H9 (cell line): Measurements from ENCODE around the gene LINC01488. TPM values are rescaled to one million over a fixed set of nuclear protein-coding genes. Genes with fewer than 3 reads are reported as not detected.

ENCODE experiments used
- DNase-seq: peaks from one replicate; pipeline ENCODE4 v3.0.0-alpha.2; 2017
- H2AFZ ChIP-seq: one replicate; pipeline ENCODE4 v1.6.1; 2013; ENCODE audit warnings: mild to moderate bottlenecking, low read length, control low read depth, moderate library complexity
- H2AK5ac ChIP-seq: 2 replicates; pipeline ENCODE4 v1.6.1; 2013; ENCODE audit warnings: low read length, control low read depth, mixed read lengths; ENCODE audit not compliant: insufficient read length
- H2BK120ac ChIP-seq: one replicate; pipeline ENCODE4 v1.6.1; 2013; ENCODE audit warnings: low read depth, mild to moderate bottlenecking, low read length, control low read depth, inconsistent platforms; ENCODE audit not compliant: poor library complexity, severe bottlenecking
- H2BK12ac ChIP-seq: 2 replicates; pipeline ENCODE4 v1.6.1; 2013; ENCODE audit warnings: low read length, control low read depth, mixed read lengths, low read depth; ENCODE audit not compliant: insufficient read length
- H2BK15ac ChIP-seq: 2 replicates; pipeline ENCODE4 v1.6.1; 2013; ENCODE audit warnings: low read depth, low read length, control low read depth
- H2BK20ac ChIP-seq: one replicate; pipeline ENCODE4 v1.6.1; 2013; ENCODE audit warnings: low read depth, mild to moderate bottlenecking, low read length, control low read depth, inconsistent platforms; ENCODE audit not compliant: poor library complexity, severe bottlenecking
- H2BK5ac ChIP-seq: 2 replicates; pipeline ENCODE4 v1.6.1; 2013; ENCODE audit warnings: low read length, control low read depth, mixed read lengths; ENCODE audit not compliant: insufficient read length
- H3K14ac ChIP-seq: 2 replicates; pipeline ENCODE4 v1.6.1; 2013; ENCODE audit warnings: low read length, control low read depth; ENCODE audit not compliant: insufficient read depth
- H3K18ac ChIP-seq: 2 replicates; pipeline ENCODE4 v1.6.1; 2013; ENCODE audit warnings: low read depth, mild to moderate bottlenecking, mixed read lengths, low read length, control low read depth; ENCODE audit not compliant: insufficient read length
- H3K23ac ChIP-seq: 2 replicates; pipeline ENCODE4 v1.6.1; 2013; ENCODE audit warnings: low read length, control low read depth, mixed read lengths, low read depth; ENCODE audit not compliant: insufficient read length
- H3K23me2 ChIP-seq: 2 replicates; pipeline ENCODE4 v1.6.1; 2013; ENCODE audit warnings: low read depth, mild to moderate bottlenecking, mixed read lengths, low read length, control low read depth; ENCODE audit not compliant: insufficient read length, poor library complexity, severe bottlenecking
- H3K27ac ChIP-seq: 2 replicates; pipeline ENCODE4 v1.5.1; 2013; ENCODE audit warnings: low read length, control low read depth, mixed read lengths, low read depth; ENCODE audit not compliant: insufficient read length
- H3K27me3 ChIP-seq: 2 replicates; pipeline ENCODE4 v1.6.1; 2013; ENCODE audit warnings: low read length, control low read depth, inconsistent platforms; ENCODE audit not compliant: insufficient read depth
- H3K4ac ChIP-seq: 2 replicates; pipeline ENCODE4 v1.6.1; 2013; ENCODE audit warnings: low read depth, mild to moderate bottlenecking, control low read depth, inconsistent platforms, low read length, moderate library complexity
- H3K4me1 ChIP-seq: 2 replicates; pipeline ENCODE4 v1.6.1; 2013; ENCODE audit warnings: low read length, control low read depth, inconsistent platforms; ENCODE audit not compliant: insufficient read depth
- H3K4me2 ChIP-seq: 2 replicates; pipeline ENCODE4 v1.6.1; 2013; ENCODE audit warnings: low read length, control low read depth, mixed read lengths; ENCODE audit not compliant: insufficient read length, insufficient read depth
- H3K56ac ChIP-seq: 2 replicates; pipeline ENCODE4 v1.6.1; 2013; ENCODE audit warnings: low read depth, mild to moderate bottlenecking, mixed read lengths, low read length, control low read depth; ENCODE audit not compliant: insufficient read length
- H3K79me1 ChIP-seq: 2 replicates; pipeline ENCODE4 v1.6.1; 2013; ENCODE audit warnings: low read depth, mild to moderate bottlenecking, moderate library complexity, low read length, control low read depth, inconsistent platforms; ENCODE audit not compliant: insufficient read depth, poor library complexity, severe bottlenecking
- H3K79me2 ChIP-seq: 2 replicates; pipeline ENCODE4 v1.6.1; 2013; ENCODE audit warnings: low read length, control low read depth, inconsistent platforms; ENCODE audit not compliant: insufficient read depth
- H3K9ac ChIP-seq: 2 replicates; pipeline ENCODE4 v1.6.1; 2013; ENCODE audit warnings: low read length, control low read depth, mixed read lengths; ENCODE audit not compliant: insufficient read length; ENCODE audit errors: extremely low read depth
- H3K9me3 ChIP-seq: one replicate; pipeline ENCODE4 v1.6.1; 2013; ENCODE audit warnings: low read depth, low read length, inconsistent platforms; ENCODE audit not compliant: control insufficient read depth
- H3T11ph ChIP-seq: one replicate; pipeline ENCODE4 v1.6.1; 2013; ENCODE audit warnings: mild to moderate bottlenecking, low read length, control low read depth, inconsistent platforms
- H4K20me1 ChIP-seq: one replicate; pipeline ENCODE4 v1.6.1; 2013; ENCODE audit not compliant: control insufficient read depth, insufficient read length, insufficient read depth
- H4K5ac ChIP-seq: 2 replicates; pipeline ENCODE4 v1.6.1; 2013; ENCODE audit warnings: low read depth, mild to moderate bottlenecking, mixed read lengths, low read length, control low read depth; ENCODE audit not compliant: insufficient read length
- H4K8ac ChIP-seq: replicated peaks from 2 replicates; pipeline ENCODE4 v1.6.1; 2013; ENCODE audit warnings: low read length, control low read depth, mixed read lengths, low read depth; ENCODE audit not compliant: insufficient read length
- H4K91ac ChIP-seq: 2 replicates; pipeline ENCODE4 v1.6.1; 2013; ENCODE audit warnings: low read depth, mild to moderate bottlenecking, moderate library complexity, mixed read lengths, low read length, control low read depth; ENCODE audit not compliant: insufficient read length
- H3K27ac Mint-ChIP-seq, 3 experiments: 2 replicates in 2 of 3; 3 replicates in 1 of 3; pipeline ENCODE4 v1.8.0; 2020 to 2021; ENCODE audit warnings: mixed read lengths in 3 of 3, mild to moderate bottlenecking in 1 of 3, moderate library complexity in 1 of 3
- H3K27me3 Mint-ChIP-seq: 2 replicates; pipeline ENCODE4 v1.8.0; 2021; ENCODE audit warnings: low read depth, mild to moderate bottlenecking, moderate library complexity, mixed read lengths
- H3K36me3 Mint-ChIP-seq, 3 experiments: 2 replicates in 2 of 3; 3 replicates in 1 of 3; pipeline ENCODE4 v1.8.0; 2020 to 2021; ENCODE audit warnings: low read depth in 3 of 3, mixed read lengths in 3 of 3; ENCODE audit not compliant: insufficient read depth in 1 of 3
- H3K4me1 Mint-ChIP-seq, 2 experiments: 2 replicates each; pipeline ENCODE4 v1.8.0; 2020; ENCODE audit warnings: mixed read lengths in 2 of 2
- H3K4me3 Mint-ChIP-seq, 2 experiments: 2 replicates in 1 of 2; 3 replicates in 1 of 2; pipeline ENCODE4 v1.8.0; 2020 to 2021; ENCODE audit warnings: mild to moderate bottlenecking in 2 of 2, mixed read lengths in 2 of 2, moderate library complexity in 1 of 2
- H3K9me3 Mint-ChIP-seq, 2 experiments: 2 replicates in 1 of 2; 3 replicates in 1 of 2; pipeline ENCODE4 v1.8.0; 2020; ENCODE audit warnings: mild to moderate bottlenecking in 2 of 2, mixed read lengths in 2 of 2, moderate library complexity in 1 of 2
- WGBS: extraction: QIAGEN DNeasy Blood & Tissue Kit; methylation state at CpG from one replicate; pipeline ENCODE4 v1.1.7; 2013; ENCODE audit warnings: missing lambda C conversion rate, low lambda C conversion rate, mixed read lengths; ENCODE audit not compliant: insufficient read length; ENCODE audit errors: extremely low coverage; 5-methylcytosine and 5-hydroxymethylcytosine counted together
- total RNA-seq: library from RNA; stranded (reverse); gene quantifications from 2 replicates; pipeline ENCODE4 v1.2.1, GENCODE V29; 2021
- TF ChIP-seq, protein P1 (sequence below): fragments of 200-600 bp; sonication (generic); conservative IDR thresholded peaks from 3 replicates; pipeline ENCODE4 v1.8.0; 2021; ENCODE audit warnings: antibody characterized with exemption, mild to moderate bottlenecking

LINC01488 gene
- total RNA-seq, 1 experiment from 2014 or later = not detected

DNA sequence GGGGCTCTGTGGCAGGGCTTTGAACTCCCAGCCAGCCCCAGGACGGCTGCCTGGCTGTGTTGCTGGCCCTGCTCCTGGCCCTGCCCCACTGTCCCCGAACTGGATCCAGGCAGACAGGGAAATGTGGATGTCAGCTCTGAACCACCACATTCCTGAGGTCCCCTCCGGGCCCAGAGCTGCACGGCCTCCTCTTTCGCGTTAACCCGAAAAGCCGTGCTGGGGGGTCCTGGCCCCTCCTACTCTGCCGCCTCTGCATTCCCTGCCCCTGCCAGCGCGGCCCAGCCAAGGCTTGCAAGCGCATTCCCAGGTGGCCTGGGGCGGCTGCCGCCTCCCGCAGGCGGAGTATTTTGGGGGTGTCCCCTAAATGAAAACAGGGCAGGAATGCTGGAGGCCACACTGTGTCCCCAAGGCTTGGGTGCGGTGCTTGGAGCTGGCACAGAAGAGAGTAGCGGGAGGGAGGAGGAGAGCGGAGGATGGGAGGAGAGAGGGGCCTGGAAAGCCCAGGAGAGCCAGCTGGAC, 5.4 kb downstream of the LINC01488 start:
- no peak for DNase-seq
- H2BK20ac ChIP-seq = no peak overlapping the region
- H3K79me1 ChIP-seq = no peaks in the 10 kb centered on the region
- no peak overlapping the region for H2BK15ac ChIP-seq
- TF ChIP-seq, protein P1, sequence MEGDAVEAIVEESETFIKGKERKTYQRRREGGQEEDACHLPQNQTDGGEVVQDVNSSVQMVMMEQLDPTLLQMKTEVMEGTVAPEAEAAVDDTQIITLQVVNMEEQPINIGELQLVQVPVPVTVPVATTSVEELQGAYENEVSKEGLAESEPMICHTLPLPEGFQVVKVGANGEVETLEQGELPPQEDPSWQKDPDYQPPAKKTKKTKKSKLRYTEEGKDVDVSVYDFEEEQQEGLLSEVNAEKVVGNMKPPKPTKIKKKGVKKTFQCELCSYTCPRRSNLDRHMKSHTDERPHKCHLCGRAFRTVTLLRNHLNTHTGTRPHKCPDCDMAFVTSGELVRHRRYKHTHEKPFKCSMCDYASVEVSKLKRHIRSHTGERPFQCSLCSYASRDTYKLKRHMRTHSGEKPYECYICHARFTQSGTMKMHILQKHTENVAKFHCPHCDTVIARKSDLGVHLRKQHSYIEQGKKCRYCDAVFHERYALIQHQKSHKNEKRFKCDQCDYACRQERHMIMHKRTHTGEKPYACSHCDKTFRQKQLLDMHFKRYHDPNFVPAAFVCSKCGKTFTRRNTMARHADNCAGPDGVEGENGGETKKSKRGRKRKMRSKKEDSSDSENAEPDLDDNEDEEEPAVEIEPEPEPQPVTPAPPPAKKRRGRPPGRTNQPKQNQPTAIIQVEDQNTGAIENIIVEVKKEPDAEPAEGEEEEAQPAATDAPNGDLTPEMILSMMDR = no peak
- H3K79me2 ChIP-seq = no peaks in the 10 kb centered on the region
- no peak overlapping the region for H2BK120ac ChIP-seq
- H2BK5ac ChIP-seq = no peak overlapping the region
- H3K4me2 ChIP-seq = no peak overlapping the region
- H2AFZ ChIP-seq = no peak overlapping the region
- H4K20me1 ChIP-seq = no peaks in the 10 kb centered on the region
- H3K4me1 ChIP-seq = no peaks in the 10 kb centered on the region; the same call in 1 of the 2 replicates
- H3K9ac ChIP-seq = no peak overlapping the region
- H3K18ac ChIP-seq = no peak overlapping the region
- no peak overlapping the region for H4K91ac ChIP-seq
- H3K4me1 Mint-ChIP-seq = peaks cover 22 to 23% of the 10 kb centered on the region in 2 experiments
- H3T11ph ChIP-seq = no peak overlapping the region
- H3K14ac ChIP-seq = peak overlapping the region; percentile 38; the same call in 1 of the 2 replicates
- WGBS = no CpG with 5 or more reads among the region's 19 CpGs
- H3K36me3 Mint-ChIP-seq = no peaks in the 10 kb centered on the region
- H3K27me3 Mint-ChIP-seq = peaks cover 8% of the 10 kb centered on the region
- H3K27me3 ChIP-seq = no peaks in the 10 kb centered on the region
- no peaks in the 10 kb centered on the region for H3K9me3 ChIP-seq
- H3K23me2 ChIP-seq = no peaks in the 10 kb centered on the region
- H2AK5ac ChIP-seq = no peak overlapping the region
- H4K5ac ChIP-seq = no peak overlapping the region
- H3K56ac ChIP-seq = no peak overlapping the region
- no peak overlapping the region; a peak in 2 of 7 replicates for H3K27ac Mint-ChIP-seq
- H3K4me3 Mint-ChIP-seq = no peak overlapping the region
- H3K4ac ChIP-seq = no peak overlapping the region
- no peak overlapping the region for H3K23ac ChIP-seq
- H3K27ac ChIP-seq = no peak overlapping the region
- no peak overlapping the region for H2BK12ac ChIP-seq
- H3K9me3 Mint-ChIP-seq = no peaks in the 10 kb centered on the region
- H4K8ac ChIP-seq = no peak overlapping the region
